Activated B cell treated with CpG ODN at 0.5 μM for 24 hours (primary cell): ENCODE measurements around the gene ZRANB3. TPM values are rescaled to one million over a fixed set of nuclear protein-coding genes. Genes with fewer than 3 reads are reported as not detected.
"Not testable (repeated sequence)": the region's sequence is repeated elsewhere in the genome, so short reads cannot be mapped to it uniquely, and the experiment has no call there.

Source experiments
- ATAC-seq: fragments of 200-7000 bp; cut with Tn5 transposase; one replicate; pipeline ENCODE4 v1.10.0; 2021; ENCODE audit warnings: low read depth, mild to moderate bottlenecking, moderate library complexity
- CTCF ChIA-PET: fragments of 350-600 bp; sonication (Branson Sonifier 250); formaldehyde crosslinking; loops from one replicate; lab custom pipeline; 2021; ENCODE audit warnings: antibody characterized with exemption; lab: Charles Lee
- POLR2A ChIA-PET: fragments of 350-600 bp; sonication (Branson Sonifier 250); formaldehyde crosslinking; loops from one replicate; lab custom pipeline; 2021; ENCODE audit warnings: antibody characterized with exemption; lab: Charles Lee
- DNase-seq: peaks from one replicate; pipeline ENCODE4 v3.0.0; 2022
- H3K27ac Mint-ChIP-seq: one replicate; pipeline ENCODE4 v1.8.0; 2020; ENCODE audit warnings: mixed read lengths
- H3K27me3 Mint-ChIP-seq: one replicate; pipeline ENCODE4 v1.8.0; 2021; ENCODE audit warnings: mixed read lengths
- H3K36me3 Mint-ChIP-seq: one replicate; pipeline ENCODE4 v1.8.0; 2021; ENCODE audit warnings: low read depth, mixed read lengths
- H3K4me1 Mint-ChIP-seq: one replicate; pipeline ENCODE4 v1.8.0; 2021; ENCODE audit warnings: mixed read lengths
- H3K4me3 Mint-ChIP-seq: one replicate; pipeline ENCODE4 v1.8.0; 2020; ENCODE audit warnings: mild to moderate bottlenecking, mixed read lengths
- H3K9me3 Mint-ChIP-seq: one replicate; pipeline ENCODE4 v1.8.0; 2020; ENCODE audit warnings: mixed read lengths
- intact Hi-C: fragments of 100-400 bp; cut with micrococcal nuclease; formaldehyde crosslinking; loops from one replicate; pipeline ENCODE4 v1.15.1; 2024
- total RNA-seq: library from RNA; stranded (reverse); gene quantifications from 2 replicates; pipeline ENCODE4 v1.2.3, GENCODE V29; 2022
- TF ChIP-seq, protein P1 (sequence below): fragments of 200-600 bp; IDR thresholded peaks from one replicate; pipeline ENCODE4 v1.8.0; 2022; ENCODE audit warnings: antibody characterized with exemption, mild to moderate bottlenecking

ZRANB3 gene
- total RNA-seq, 1 donor from 2014 or later = 14.4 TPM

DNA sequence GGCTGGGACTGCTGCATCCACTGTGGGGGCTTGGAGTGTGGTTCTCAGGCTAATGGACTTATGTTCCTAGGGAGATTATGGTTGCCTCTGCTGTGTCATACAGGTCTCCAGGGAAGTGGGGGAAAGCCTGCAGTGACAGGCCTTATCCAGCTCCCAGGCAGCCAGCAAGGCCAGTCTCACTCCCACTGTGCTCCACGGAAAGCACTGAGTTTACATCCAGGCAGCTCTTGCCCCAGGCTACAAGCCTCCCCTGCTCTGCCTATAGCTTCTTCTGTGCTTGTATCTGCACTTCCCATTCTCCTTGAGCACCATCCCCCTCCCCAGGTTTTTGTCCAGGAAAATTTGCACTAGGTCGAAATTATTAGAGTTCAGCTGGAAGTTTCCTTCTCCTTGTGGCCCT lies 231.9 kb downstream of the ZRANB3 start:
- Mint-ChIP-seq H3K9me3 (peaks cover 19% of the 10 kb centered on the region), H3K4me3 (no peak overlapping the region), H3K27ac (no peak overlapping the region), H3K27me3 (no peaks in the 10 kb centered on the region), H3K36me3 (peaks cover 12% of the 10 kb centered on the region), H3K4me1 (no peaks in the 10 kb centered on the region)
- TF ChIP-seq, protein P1, sequence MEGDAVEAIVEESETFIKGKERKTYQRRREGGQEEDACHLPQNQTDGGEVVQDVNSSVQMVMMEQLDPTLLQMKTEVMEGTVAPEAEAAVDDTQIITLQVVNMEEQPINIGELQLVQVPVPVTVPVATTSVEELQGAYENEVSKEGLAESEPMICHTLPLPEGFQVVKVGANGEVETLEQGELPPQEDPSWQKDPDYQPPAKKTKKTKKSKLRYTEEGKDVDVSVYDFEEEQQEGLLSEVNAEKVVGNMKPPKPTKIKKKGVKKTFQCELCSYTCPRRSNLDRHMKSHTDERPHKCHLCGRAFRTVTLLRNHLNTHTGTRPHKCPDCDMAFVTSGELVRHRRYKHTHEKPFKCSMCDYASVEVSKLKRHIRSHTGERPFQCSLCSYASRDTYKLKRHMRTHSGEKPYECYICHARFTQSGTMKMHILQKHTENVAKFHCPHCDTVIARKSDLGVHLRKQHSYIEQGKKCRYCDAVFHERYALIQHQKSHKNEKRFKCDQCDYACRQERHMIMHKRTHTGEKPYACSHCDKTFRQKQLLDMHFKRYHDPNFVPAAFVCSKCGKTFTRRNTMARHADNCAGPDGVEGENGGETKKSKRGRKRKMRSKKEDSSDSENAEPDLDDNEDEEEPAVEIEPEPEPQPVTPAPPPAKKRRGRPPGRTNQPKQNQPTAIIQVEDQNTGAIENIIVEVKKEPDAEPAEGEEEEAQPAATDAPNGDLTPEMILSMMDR = no peak
- no peak for DNase-seq
- ATAC-seq = no peak
- intact Hi-C loops = no loop called here
- CTCF ChIA-PET = no interaction called here
- POLR2A ChIA-PET = no interaction called here

DNA sequence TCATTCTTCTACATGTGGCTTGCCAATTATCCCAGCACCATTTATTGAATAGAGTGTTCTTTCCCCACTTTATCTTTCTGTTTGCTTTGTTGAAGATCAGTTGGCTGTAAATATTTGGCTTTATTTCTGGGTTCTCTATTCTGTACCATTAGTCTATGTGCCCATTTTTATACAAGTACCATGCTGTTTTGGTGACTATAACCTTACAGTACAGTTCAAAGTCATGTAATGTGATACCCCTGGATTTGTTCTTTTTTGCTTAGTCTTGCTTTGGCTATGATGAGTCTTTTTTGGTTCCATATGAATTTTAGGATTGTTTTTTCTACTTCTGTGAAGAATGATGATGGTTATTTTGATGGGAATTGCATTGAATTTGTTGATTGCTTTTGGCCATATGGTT lies 243.9 kb downstream of the ZRANB3 start:
- H3K27ac Mint-ChIP-seq, H3K36me3 Mint-ChIP-seq, ATAC-seq, H3K27me3 Mint-ChIP-seq, POLR2A ChIA-PET, DNase-seq, H3K4me1 Mint-ChIP-seq, H3K4me3 Mint-ChIP-seq, intact Hi-C loops, CTCF ChIA-PET: not testable (repeated sequence)
- peaks cover 28% of the 10 kb centered on the region for H3K9me3 Mint-ChIP-seq

DNA sequence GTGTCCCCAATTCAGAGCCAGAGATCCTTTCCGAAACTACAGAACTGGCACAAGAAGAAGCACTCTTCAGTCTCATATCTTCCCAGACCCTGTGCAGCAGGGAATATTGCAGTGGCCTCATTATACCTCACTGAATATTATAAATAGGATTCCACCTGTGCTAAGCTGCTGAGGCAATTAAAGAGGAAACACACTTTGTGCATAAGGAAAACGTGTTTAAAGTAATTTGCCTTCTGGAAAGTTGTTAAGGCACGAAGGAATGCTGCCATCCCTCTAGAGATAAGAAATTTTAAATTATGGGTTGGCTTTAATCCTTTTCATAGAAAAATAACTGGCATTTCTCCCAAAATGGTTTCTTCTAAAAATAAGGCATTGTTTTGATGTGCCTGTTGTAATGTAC lies 245.6 kb downstream of the ZRANB3 start:
- H3K4me1 Mint-ChIP-seq = no peaks in the 10 kb centered on the region
- no peaks in the 10 kb centered on the region for H3K27me3 Mint-ChIP-seq
- intact Hi-C loops = no loop called here
- no peaks in the 10 kb centered on the region for H3K36me3 Mint-ChIP-seq
- no peak overlapping the region for H3K27ac Mint-ChIP-seq
- DNase-seq (no peak), ATAC-seq (no peak)
- TF ChIP-seq, protein P1 = no peak
- ChIA-PET POLR2A (no interaction called here), CTCF (no interaction called here)
- peaks cover 24% of the 10 kb centered on the region for H3K9me3 Mint-ChIP-seq
- H3K4me3 Mint-ChIP-seq = no peak overlapping the region

DNA sequence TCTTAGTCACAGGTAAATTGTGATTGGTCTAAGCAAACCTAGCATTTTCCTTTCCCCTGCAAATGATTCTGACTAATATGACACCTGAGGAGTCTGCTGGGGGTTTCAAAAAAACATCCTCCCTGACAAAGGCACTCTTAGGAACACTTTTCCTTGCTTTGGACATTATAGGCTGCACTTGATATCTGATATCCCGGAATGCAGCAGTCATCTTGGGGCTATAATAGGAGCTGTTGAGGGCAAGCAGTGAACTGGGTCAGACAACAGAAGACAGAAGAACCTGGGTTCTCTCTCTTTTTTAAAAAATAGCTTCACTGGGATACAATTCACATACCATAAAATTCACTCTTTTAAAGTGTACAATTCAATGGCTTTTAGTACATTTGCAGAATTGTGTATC lies 249.6 kb downstream of the ZRANB3 start:
- intact Hi-C loops = no loop called here
- no peak overlapping the region for H3K27ac Mint-ChIP-seq
- TF ChIP-seq, protein P1 = no peak
- ChIA-PET CTCF (no interaction called here), POLR2A (no interaction called here)
- ATAC-seq (no peak), DNase-seq (no peak)
- no peaks in the 10 kb centered on the region for H3K4me1 Mint-ChIP-seq
- peaks cover 3% of the 10 kb centered on the region for H3K9me3 Mint-ChIP-seq
- H3K36me3 Mint-ChIP-seq = no peaks in the 10 kb centered on the region
- no peaks in the 10 kb centered on the region for H3K27me3 Mint-ChIP-seq
- H3K4me3 Mint-ChIP-seq = no peak overlapping the region

DNA sequence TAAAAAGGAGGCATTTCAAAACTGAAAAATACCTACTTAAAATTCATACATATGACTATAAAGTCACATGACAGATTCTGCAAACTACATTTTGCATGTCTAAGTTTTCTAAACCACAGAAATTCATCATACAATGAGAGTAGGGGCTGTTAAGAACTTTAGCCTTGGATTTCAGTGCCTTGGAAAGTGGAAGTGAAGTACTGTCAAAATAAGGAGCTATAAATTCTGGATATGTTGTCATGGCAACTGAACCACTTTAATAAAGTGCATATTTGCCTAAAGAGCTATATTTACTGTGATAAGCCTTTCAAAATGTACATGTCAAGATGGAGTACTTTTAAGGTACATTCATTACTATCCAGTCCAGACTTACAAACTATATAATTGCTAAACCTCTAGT lies 251.8 kb downstream of the ZRANB3 start:
- TF ChIP-seq, protein P1 = no peak
- H3K4me1 Mint-ChIP-seq = no peaks in the 10 kb centered on the region
- intact Hi-C loops = no loop called here
- no peak overlapping the region for H3K4me3 Mint-ChIP-seq
- ChIA-PET POLR2A (no interaction called here), CTCF (no interaction called here)
- ATAC-seq (no peak), DNase-seq (no peak)
- no peaks in the 10 kb centered on the region for H3K27me3 Mint-ChIP-seq
- H3K27ac Mint-ChIP-seq = no peak overlapping the region
- no peaks in the 10 kb centered on the region for H3K36me3 Mint-ChIP-seq
- H3K9me3 Mint-ChIP-seq = no peaks in the 10 kb centered on the region

DNA sequence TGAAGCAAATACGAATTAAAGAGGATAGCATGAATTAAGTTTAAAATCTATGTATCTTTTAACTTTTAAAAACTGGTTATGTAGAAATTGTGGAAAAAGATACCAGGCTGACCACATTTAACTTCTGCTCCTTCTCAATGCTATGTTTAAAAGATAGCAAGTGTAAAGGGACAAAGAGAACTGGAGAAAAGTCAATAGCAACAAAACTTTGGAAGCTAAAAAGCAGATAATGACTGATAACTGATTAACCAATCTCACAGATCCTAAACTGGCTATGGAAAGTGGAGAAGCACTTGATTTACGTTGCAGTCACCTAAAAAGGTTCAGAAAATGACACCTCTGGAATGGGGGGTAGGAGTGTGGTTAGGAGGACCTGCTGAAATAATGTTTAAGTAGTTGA lies 254.5 kb downstream of the ZRANB3 start:
- Mint-ChIP-seq H3K4me3 (no peak overlapping the region), H3K4me1 (no peaks in the 10 kb centered on the region), H3K27ac (no peak overlapping the region), H3K9me3 (no peaks in the 10 kb centered on the region), H3K27me3 (no peaks in the 10 kb centered on the region), H3K36me3 (peaks cover 2% of the 10 kb centered on the region)
- intact Hi-C loops = no loop called here
- ChIA-PET CTCF (no interaction called here), POLR2A (no interaction called here)
- ATAC-seq (no peak), DNase-seq (no peak)
- TF ChIP-seq, protein P1 = no peak
